Activated naive CD8-positive, alpha-beta T cell treated with anti-CD3 and anti-CD28 coated beads, Interleukin-2, amount 50 U/mL, for 24 hours (primary cell): ENCODE measurements around the gene ENTPD3.
"Not testable (repeated sequence)": the region's sequence is repeated elsewhere in the genome, so short reads cannot be mapped to it uniquely, and the experiment has no call there.

Source experiments
- ATAC-seq: fragments of 150-1000 bp; cut with Tn5 transposase; one replicate; pipeline ENCODE4 v1.10.0; 2021
- DNase-seq: peaks from one replicate; pipeline ENCODE4 v3.0.0; 2021
- H3K27ac Mint-ChIP-seq: one replicate; pipeline ENCODE4 v1.8.0; 2021; ENCODE audit warnings: mild to moderate bottlenecking, mixed read lengths
- H3K27me3 Mint-ChIP-seq: one replicate; pipeline ENCODE4 v1.8.0; 2021; ENCODE audit warnings: mixed read lengths
- H3K36me3 Mint-ChIP-seq: one replicate; pipeline ENCODE4 v1.8.0; 2021; ENCODE audit warnings: low read depth, mixed read lengths
- H3K4me1 Mint-ChIP-seq: one replicate; pipeline ENCODE4 v1.8.0; 2021; ENCODE audit warnings: mixed read lengths
- H3K4me3 Mint-ChIP-seq: one replicate; pipeline ENCODE4 v1.8.0; 2021; ENCODE audit warnings: mild to moderate bottlenecking, moderate library complexity, mixed read lengths
- H3K9me3 Mint-ChIP-seq: one replicate; pipeline ENCODE4 v1.8.0; 2021; ENCODE audit warnings: mixed read lengths

Gene ENTPD3

GRCh38 chr3:40437889-40438288 lies 50.9 kb downstream of the ENTPD3 start:
- no peak for DNase-seq
- peaks cover 2% of the 10 kb centered on the region for H3K36me3 Mint-ChIP-seq
- H3K27me3 Mint-ChIP-seq: no peaks in the 10 kb centered on the region
- H3K4me1 Mint-ChIP-seq: no peaks in the 10 kb centered on the region
- no peaks in the 10 kb centered on the region for H3K9me3 Mint-ChIP-seq
- no peak overlapping the region for H3K4me3 Mint-ChIP-seq
- no peak for ATAC-seq
- no peak overlapping the region for H3K27ac Mint-ChIP-seq

GRCh38 chr3:40445062-40445461 lies 58.1 kb downstream of the ENTPD3 start:
- Mint-ChIP-seq H3K4me1 (no peaks in the 10 kb centered on the region), H3K4me3 (no peak overlapping the region), H3K36me3 (peaks cover 8% of the 10 kb centered on the region)

GRCh38 chr3:40445880-40446279 lies 58.9 kb downstream of the ENTPD3 start:
- H3K4me3 Mint-ChIP-seq: no peak overlapping the region
- no peaks in the 10 kb centered on the region for H3K27me3 Mint-ChIP-seq
- H3K4me1 Mint-ChIP-seq: no peaks in the 10 kb centered on the region
- no peak for DNase-seq
- H3K9me3 Mint-ChIP-seq: no peaks in the 10 kb centered on the region
- H3K27ac Mint-ChIP-seq: no peak overlapping the region
- no peak for ATAC-seq
- peaks cover 6% of the 10 kb centered on the region for H3K36me3 Mint-ChIP-seq

More at GRCh38 chr3:40445062-40445461, 58.1 kb downstream of the ENTPD3 start:
- Mint-ChIP-seq H3K9me3 (no peaks in the 10 kb centered on the region), H3K27ac (no peak overlapping the region), H3K27me3 (no peaks in the 10 kb centered on the region)
- DNase-seq (no peak), ATAC-seq (no peak)

GRCh38 chr3:40450438-40450837 lies 63.5 kb downstream of the ENTPD3 start:
- Mint-ChIP-seq H3K36me3 (peaks cover 6% of the 10 kb centered on the region), H3K27ac (no peak overlapping the region), H3K4me3 (no peak overlapping the region), H3K27me3 (no peaks in the 10 kb centered on the region), H3K9me3 (no peaks in the 10 kb centered on the region), H3K4me1 (peaks cover 27% of the 10 kb centered on the region)
- DNase-seq (no peak), ATAC-seq (no peak)

- DNase-seq (no peak), ATAC-seq (no peak)
- H3K36me3 Mint-ChIP-seq: no peaks in the 10 kb centered on the region
- no peaks in the 10 kb centered on the region for H3K27me3 Mint-ChIP-seq
- peaks cover 32% of the 10 kb centered on the region for H3K4me1 Mint-ChIP-seq
- H3K27ac Mint-ChIP-seq: peak overlapping the region; percentile 91
- H3K9me3 Mint-ChIP-seq: no peaks in the 10 kb centered on the region
- H3K4me3 Mint-ChIP-seq: peak overlapping the region; percentile 91
Measured at GRCh38 chr3:40451551-40451950, 64.6 kb downstream of the ENTPD3 start.

- Mint-ChIP-seq H3K4me1 (peaks cover 37% of the 10 kb centered on the region), H3K4me3 (peak overlapping the region; percentile 91), H3K36me3 (peaks cover 3% of the 10 kb centered on the region), H3K9me3 (no peaks in the 10 kb centered on the region), H3K27me3 (peaks cover under 1% of the 10 kb centered on the region), H3K27ac (peak overlapping the region; percentile 91)
- DNase-seq (no peak), ATAC-seq (no peak)
Measured at GRCh38 chr3:40452057-40452456, 65.1 kb downstream of the ENTPD3 start.

GRCh38 chr3:40452562-40452875 lies 65.5 kb downstream of the ENTPD3 start:
- ATAC-seq: no peak
- peak overlapping the region; percentile 91 for H3K4me3 Mint-ChIP-seq
- no peaks in the 10 kb centered on the region for H3K9me3 Mint-ChIP-seq
- H3K27me3 Mint-ChIP-seq: peaks cover 2% of the 10 kb centered on the region
- peak overlapping the region; percentile 91 for H3K27ac Mint-ChIP-seq
- peaks cover 4% of the 10 kb centered on the region for H3K36me3 Mint-ChIP-seq
- no peak for DNase-seq
- peaks cover 38% of the 10 kb centered on the region for H3K4me1 Mint-ChIP-seq

- Mint-ChIP-seq H3K9me3 (no peaks in the 10 kb centered on the region), H3K27ac (peak overlapping the region; percentile 91), H3K27me3 (peaks cover 2% of the 10 kb centered on the region), H3K4me3 (peak overlapping the region; percentile 91), H3K36me3 (peaks cover 9% of the 10 kb centered on the region), H3K4me1 (peaks cover 43% of the 10 kb centered on the region)
- peak; percentile 94 for ATAC-seq
- DNase-seq: peak; percentile 93
Measured at GRCh38 chr3:40452876-40453730, 66.1 kb downstream of the ENTPD3 start.

GRCh38 chr3:40453933-40454332 lies 66.9 kb downstream of the ENTPD3 start:
- no peak overlapping the region for H3K27ac Mint-ChIP-seq
- H3K27me3 Mint-ChIP-seq: peaks cover 2% of the 10 kb centered on the region
- DNase-seq (no peak), ATAC-seq (no peak)
- peaks cover 18% of the 10 kb centered on the region for H3K36me3 Mint-ChIP-seq
- peaks cover 50% of the 10 kb centered on the region for H3K4me1 Mint-ChIP-seq
- H3K4me3 Mint-ChIP-seq: peak overlapping the region; percentile 91
- H3K9me3 Mint-ChIP-seq: no peaks in the 10 kb centered on the region

- Mint-ChIP-seq H3K27ac (no peak overlapping the region), H3K27me3 (peaks cover 2% of the 10 kb centered on the region), H3K9me3 (no peaks in the 10 kb centered on the region), H3K36me3 (peaks cover 32% of the 10 kb centered on the region), H3K4me1 (peaks cover 64% of the 10 kb centered on the region), H3K4me3 (peak overlapping the region; percentile 98)
- ATAC-seq (no peak), DNase-seq (no peak)
Measured at GRCh38 chr3:40455328-40455727, 68.3 kb downstream of the ENTPD3 start.

GRCh38 chr3:40456279-40456939 lies 69.4 kb downstream of the ENTPD3 start:
- no peak for DNase-seq
- H3K9me3 Mint-ChIP-seq: no peaks in the 10 kb centered on the region
- H3K27me3 Mint-ChIP-seq: peaks cover 2% of the 10 kb centered on the region
- peaks cover 39% of the 10 kb centered on the region for H3K36me3 Mint-ChIP-seq
- peak overlapping the region; percentile 98 for H3K4me3 Mint-ChIP-seq
- H3K4me1 Mint-ChIP-seq: peaks cover 69% of the 10 kb centered on the region
- ATAC-seq: no peak
- peak overlapping the region; percentile 99 for H3K27ac Mint-ChIP-seq

- Mint-ChIP-seq H3K4me1 (peaks cover 71% of the 10 kb centered on the region), H3K27ac (peak within 1 kb of the TSS; percentile 99), H3K9me3 (no peaks in the 10 kb centered on the region), H3K36me3 (peaks cover 46% of the 10 kb centered on the region), H3K27me3 (peaks cover 2% of the 10 kb centered on the region), H3K4me3 (peak within 1 kb of the TSS; percentile 98)
- ATAC-seq (peak; percentile 77), DNase-seq (peak; percentile 94)
Measured at GRCh38 chr3:40456940-40457823, 70.2 kb downstream of the ENTPD3 start, which contains the start of gene RPL14. Gene RPL14 (plus strand): TSS chr3:40457339. CDS start chr3:40457472, 133 bp downstream.

- H3K4me3 Mint-ChIP-seq: peak overlapping the region; percentile 98
- H3K9me3 Mint-ChIP-seq: no peaks in the 10 kb centered on the region
- peaks cover 65% of the 10 kb centered on the region for H3K4me1 Mint-ChIP-seq
- no peak for ATAC-seq
- DNase-seq: no peak
- H3K27me3 Mint-ChIP-seq: peaks cover 2% of the 10 kb centered on the region
- peaks cover 56% of the 10 kb centered on the region for H3K36me3 Mint-ChIP-seq
- peak overlapping the region; percentile 94 for H3K27ac Mint-ChIP-seq
Measured at GRCh38 chr3:40458473-40458872, 71.5 kb downstream of the ENTPD3 start.

- Mint-ChIP-seq H3K27ac (peak overlapping the region; percentile 78), H3K4me1 (peaks cover 64% of the 10 kb centered on the region), H3K36me3 (peaks cover 73% of the 10 kb centered on the region), H3K4me3 (peak overlapping the region; percentile 98)
- not testable (repeated sequence) for ATAC-seq, DNase-seq, H3K27me3 Mint-ChIP-seq, H3K9me3 Mint-ChIP-seq
Measured at GRCh38 chr3:40460481-40460880, 73.5 kb downstream of the ENTPD3 start.
